Measurements from ENCODE around the gene PTCH2.
"Not testable (repeated sequence)": the region's sequence is repeated elsewhere in the genome, so short reads cannot be mapped to it uniquely, and the experiment has no call there.

PTCH2 gene

DNA sequence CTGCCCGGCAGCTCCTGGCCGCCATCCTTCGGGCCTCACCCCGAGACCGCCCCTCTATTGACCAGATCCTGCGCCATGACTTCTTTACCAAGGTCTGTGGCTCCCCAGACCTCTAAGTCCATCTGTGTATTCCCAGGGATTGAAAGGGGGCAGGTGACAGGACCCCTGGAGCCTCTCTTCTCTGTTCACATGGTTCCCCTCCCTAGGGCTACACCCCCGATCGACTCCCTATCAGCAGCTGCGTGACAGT lies 40.1 kb downstream of the PTCH2 start:
- in situ Hi-C loops (cut with MboI; ENCODE audit: low sequenced_read_pairs): no loop called here

GRCh38 chr1:44802306-44803061 lies 40.6 kb downstream of the PTCH2 start:
- in situ Hi-C loops (cut with MboI; ENCODE audit: low sequenced_read_pairs): no loop called here

- in situ Hi-C loops (cut with MboI; ENCODE audit: low sequenced_read_pairs): no loop called here
These were observed 41.4 kb downstream of the PTCH2 start for GRCh38 chr1:44801491-44802305.

DNA sequence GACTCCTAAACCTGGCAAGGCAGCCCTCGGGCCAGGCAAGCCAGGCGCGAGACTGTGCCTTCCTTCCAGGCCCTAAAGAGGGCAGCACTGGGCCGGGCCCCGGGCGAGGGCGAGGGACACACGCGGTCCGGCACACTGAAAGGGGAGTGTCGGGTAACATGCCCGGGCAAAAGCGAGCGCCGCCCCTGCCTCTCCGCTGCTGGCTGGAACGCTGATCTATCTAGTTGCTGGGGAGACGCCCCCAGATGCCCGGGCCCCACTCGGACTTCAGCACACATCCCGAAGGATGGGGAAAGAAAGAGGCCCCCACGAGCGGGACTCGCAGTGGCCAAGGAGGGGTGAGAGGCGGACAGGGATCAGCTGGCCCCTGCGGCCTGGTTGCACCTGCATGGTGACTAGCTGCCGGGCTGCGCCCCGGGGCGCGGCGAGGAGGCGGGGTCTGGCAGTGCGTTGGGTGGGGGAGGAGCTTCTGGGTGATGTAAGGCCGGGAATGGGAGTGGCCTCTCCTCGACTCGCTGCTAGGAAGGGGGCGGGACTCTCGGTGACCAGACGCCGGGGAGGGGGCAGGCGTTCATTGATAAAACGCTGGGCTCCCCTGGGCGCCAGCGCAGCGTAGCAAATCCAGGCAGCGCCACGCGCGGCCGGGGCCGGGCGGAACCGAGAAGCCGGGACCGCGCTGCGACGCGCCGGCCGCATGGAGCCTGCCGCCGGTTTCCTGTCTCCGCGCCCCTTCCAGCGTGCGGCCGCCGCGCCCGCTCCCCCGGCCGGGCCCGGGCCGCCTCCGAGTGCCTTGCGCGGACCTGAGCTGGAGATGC lies 43.1 kb downstream of the PTCH2 start, which contains the start of gene PLK3:
Gene PLK3, plus strand, starts transcription at position 608 of the 815 bp plus-strand sequence. Its CDS starts 87 bp downstream, at position 695.
- in situ Hi-C loops (cut with MboI; ENCODE audit: low sequenced_read_pairs): no loop called here

DNA sequence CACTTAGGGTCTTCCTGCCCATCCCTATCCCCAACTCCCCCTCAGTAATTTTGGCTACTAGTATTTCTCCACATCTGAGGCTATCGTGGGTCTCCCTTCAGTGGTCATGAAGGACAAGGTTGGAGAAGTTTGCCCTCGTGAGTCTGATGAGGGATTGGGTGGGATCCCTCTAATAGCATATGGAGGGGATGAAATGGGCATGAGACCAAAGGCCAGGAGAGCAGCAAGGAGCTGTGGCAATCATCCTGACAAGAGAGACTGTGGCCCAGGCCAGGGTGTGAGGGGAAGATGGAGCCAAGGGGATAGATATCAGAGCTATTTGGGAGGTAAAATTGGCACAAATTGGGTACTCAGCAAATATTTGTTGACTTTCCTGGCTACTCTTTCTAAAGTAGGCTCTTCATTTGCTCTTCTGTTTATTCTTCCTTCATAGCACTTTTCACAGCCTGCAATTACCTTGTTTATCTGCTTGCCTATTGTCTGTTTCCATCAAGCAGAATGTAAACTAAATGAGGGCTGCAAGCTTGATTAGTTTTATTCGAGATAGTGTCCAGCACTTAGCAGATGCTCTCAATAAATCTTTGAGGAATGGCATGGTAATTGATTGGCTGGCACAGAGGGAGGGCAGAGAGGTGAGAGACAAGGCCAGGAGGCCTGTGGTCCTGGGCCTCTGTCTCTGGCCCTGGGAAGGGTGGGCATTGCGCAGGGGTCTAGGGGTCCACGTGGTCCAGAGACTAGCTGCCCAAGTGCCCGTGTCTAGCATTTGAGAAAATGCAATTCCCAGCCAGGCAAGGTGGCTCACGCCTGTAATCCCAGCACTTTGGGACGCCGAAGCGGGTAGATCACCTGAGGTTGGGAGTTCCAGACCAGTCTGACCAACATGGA lies 44.3 kb downstream of the PTCH2 start:
- in situ Hi-C loops (cut with MboI; ENCODE audit: low sequenced_read_pairs): no loop called here

DNA sequence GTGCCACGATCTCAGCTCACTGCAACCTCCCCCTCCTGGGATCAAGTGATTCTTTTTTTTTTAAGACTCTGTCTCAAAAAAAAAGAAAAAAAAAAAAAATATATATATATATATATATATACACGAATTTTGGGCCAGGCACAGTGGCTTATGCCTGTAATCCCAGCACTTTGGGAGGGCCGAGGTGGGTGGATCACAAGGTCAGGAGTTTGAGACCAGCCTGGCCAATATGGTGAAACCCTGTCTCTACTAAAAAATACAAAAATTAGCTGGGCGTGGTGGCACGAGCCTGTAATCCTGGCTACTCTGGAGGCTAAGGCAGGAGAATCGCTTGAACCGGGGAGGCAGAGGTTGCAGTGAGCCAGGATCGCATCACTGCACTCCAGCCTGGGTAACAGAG lies 45.2 kb downstream of the PTCH2 start:
- in situ Hi-C loops (cut with MboI; ENCODE audit: low sequenced_read_pairs): not testable (repeated sequence)

DNA sequence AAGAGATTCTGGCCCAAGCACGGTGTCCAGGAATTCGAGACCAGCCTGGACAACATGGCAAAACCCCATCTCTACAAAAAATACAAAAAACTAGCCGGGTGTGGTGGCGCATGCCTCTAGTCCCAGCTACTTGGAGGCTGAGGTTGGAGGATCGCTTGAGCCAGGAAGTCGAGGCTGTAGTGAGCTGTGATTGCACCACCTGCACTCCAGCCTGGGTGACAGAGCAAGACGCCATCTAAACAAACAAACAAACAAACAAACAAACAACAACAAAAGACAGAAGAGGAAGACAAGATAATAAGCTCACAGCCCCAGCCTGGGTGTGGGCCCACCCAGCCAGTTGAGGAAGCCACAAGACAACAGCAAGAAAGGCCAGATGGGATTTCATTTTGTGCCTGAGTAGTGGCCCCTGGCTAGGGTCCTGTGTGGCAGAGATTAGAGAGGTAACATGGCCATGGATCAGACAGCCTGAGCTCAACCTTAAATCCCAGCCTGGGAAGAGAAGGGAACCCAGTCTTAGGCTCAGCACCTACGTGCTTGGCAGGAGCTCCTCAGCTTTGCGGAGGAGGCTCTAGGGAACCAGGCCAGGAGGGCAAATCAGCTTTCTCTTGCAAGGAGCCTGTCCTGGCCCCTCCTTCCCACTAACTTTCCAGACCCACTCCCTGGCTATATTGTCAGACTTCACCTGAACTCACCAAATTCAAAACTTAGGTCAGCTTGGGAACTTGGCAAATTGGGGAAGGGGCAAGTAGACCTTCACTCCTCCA lies 50.1 kb downstream of the PTCH2 start:
- in situ Hi-C loops (cut with MboI; ENCODE audit: low sequenced_read_pairs): no loop called here

- in situ Hi-C loops (cut with MboI; ENCODE audit: low sequenced_read_pairs): no loop called here
These were observed 51.9 kb downstream of the PTCH2 start for GRCh38 chr1:44790968-44791801.

GRCh38 chr1:44788120-44788860 lies 54.8 kb downstream of the PTCH2 start, which contains the start of gene BEST4:
Gene BEST4 (minus strand): TSS chr1:44788170. CDS start chr1:44787705, 465 bp downstream.
- in situ Hi-C loops (cut with MboI; ENCODE audit: low sequenced_read_pairs): no loop called here

DNA sequence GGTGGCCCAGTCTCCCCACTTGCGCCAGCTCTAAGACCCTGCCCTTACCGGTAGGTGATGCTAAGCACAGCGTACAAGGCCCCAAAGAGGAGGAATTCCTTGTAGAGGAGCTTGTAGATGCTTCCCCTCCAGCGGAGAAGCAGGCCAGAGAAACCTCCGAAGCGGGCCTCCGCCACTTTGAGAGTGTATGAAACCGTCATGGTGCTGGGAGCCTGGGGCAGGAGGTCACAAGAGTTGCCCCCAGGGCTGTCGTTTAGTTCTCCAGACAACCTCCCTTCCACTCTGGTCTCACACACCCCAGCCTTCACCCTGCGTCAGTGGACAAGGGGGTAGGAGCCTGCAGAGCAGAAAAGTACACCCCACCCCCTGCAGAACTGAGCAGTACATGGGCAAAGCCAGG lies 55.5 kb downstream of the PTCH2 start:
- in situ Hi-C loops (cut with MboI; ENCODE audit: low sequenced_read_pairs): no loop called here

- in situ Hi-C loops (cut with MboI; ENCODE audit: low sequenced_read_pairs): no loop called here
These were observed 56.1 kb downstream of the PTCH2 start for GRCh38 chr1:44786841-44787426.

GRCh38 chr1:44786138-44786840 lies 56.8 kb downstream of the PTCH2 start:
- in situ Hi-C loops (cut with MboI; ENCODE audit: low sequenced_read_pairs): no loop called here

GRCh38 chr1:44785501-44786137 lies 57.4 kb downstream of the PTCH2 start:
- in situ Hi-C loops (cut with MboI; ENCODE audit: low sequenced_read_pairs): no loop called here

- in situ Hi-C loops (cut with MboI; ENCODE audit: low sequenced_read_pairs): no loop called here
These were observed 58.0 kb downstream of the PTCH2 start for GRCh38 chr1:44785029-44785380.

DNA sequence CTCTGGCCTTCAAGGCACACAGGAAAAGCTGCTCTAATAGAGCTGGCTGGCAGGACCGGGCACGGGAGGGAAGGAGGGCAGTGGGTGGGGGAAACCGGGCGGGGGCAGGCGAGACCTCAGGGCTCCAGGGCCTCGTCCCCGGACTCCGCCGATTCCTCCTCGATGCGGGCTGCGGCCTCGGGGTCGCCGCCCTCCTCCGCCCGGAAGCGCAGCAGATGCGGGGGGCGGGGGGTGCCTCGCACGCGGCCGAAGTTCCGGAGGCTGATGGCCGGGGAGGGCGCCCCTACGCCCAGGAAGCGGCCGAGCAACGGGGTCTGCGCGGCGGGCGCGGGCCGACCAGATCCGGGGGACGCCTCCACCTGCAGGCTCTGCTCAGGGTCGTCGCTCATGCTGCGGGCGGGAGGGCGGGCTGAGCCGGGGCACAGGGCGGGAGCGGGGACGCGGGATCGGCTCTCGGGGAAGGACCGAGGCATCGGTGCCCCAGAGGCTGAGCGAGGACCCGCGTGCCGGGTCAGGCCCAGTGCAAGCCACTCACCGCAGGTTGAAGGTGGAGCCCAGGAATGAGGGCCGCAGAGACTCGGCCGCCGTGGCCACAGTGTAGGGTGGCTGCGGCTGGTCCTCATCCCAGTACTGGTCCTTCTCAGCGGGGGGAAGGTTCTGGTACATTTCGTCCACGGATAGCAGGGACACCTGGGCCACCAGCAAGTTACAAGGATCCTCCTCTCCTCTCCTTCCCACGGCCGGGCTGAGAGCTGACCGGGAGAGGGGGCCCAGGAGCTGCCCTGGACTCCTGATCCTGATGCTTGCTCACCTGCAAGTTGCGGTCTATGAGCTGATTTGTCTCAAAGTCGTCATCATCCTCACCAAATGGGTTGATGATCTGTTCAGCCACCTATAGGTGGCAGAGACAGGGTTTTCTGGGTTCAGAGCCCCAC lies 58.7 kb downstream of the PTCH2 start:
- in situ Hi-C loops (cut with MboI; ENCODE audit: low sequenced_read_pairs): no loop called here

- in situ Hi-C loops (cut with MboI; ENCODE audit: low sequenced_read_pairs): no loop called here
These were observed 59.4 kb downstream of the PTCH2 start for GRCh38 chr1:44783697-44784093.
